Measurements from ENCODE around the gene GSE1.

Gene GSE1

GRCh38 chr16:85612191-85612800, 826 bp upstream of the GSE1 start:
- peak overlapping the region; percentile 70 for H3K4me3 ChIP-seq (ENCODE audit: low read depth, low read length)
- no peak for TF ChIP-seq MAX (IDR thresholded peaks at IDR 0.05; ENCODE audit: low read depth, low read length)
- peak; percentile 22; the same call in 1 of the 2 replicates for TF ChIP-seq MYC (IDR thresholded peaks at IDR 0.05; ENCODE audit: low read depth, low read length)
- TF ChIP-seq POLR2A (IDR thresholded peaks at IDR 0.05; ENCODE audit: extremely low read depth, insufficient read length) = peak; percentile 20
- DNase-seq (ENCODE audit: low read depth) = peak; percentile 72

- DNase-seq (ENCODE audit: low read depth) = peak; percentile 92
Observed at GRCh38 chr16:85613604-85614337, 649 bp downstream of the GSE1 start.

GRCh38 chr16:85614338-85615013, 1.4 kb downstream of the GSE1 start:
- no peak for DNase-seq (ENCODE audit: low read depth)
- TF ChIP-seq MYC (IDR thresholded peaks at IDR 0.05; ENCODE audit: low read depth, low read length) (peak; percentile 56), CTCF (IDR thresholded peaks at IDR 0.05; ENCODE audit: low read depth, low read length) (no peak), MAX (IDR thresholded peaks at IDR 0.05; ENCODE audit: low read depth, low read length) (peak; percentile 72), POLR2A (IDR thresholded peaks at IDR 0.05; ENCODE audit: extremely low read depth, insufficient read length) (no peak)
- H3K4me3 ChIP-seq (ENCODE audit: low read depth, low read length) = peak overlapping the region; percentile 70

More at GRCh38 chr16:85613604-85614337, 649 bp downstream of the GSE1 start:
- TF ChIP-seq MAX (IDR thresholded peaks at IDR 0.05; ENCODE audit: low read depth, low read length) (no peak), MYC (IDR thresholded peaks at IDR 0.05; ENCODE audit: low read depth, low read length) (no peak), POLR2A (IDR thresholded peaks at IDR 0.05; ENCODE audit: extremely low read depth, insufficient read length) (no peak)
- H3K4me3 ChIP-seq (ENCODE audit: low read depth, low read length) = peak overlapping the region; percentile 70

- TF ChIP-seq POLR2A (IDR thresholded peaks at IDR 0.05; ENCODE audit: extremely low read depth, insufficient read length) = no peak
- no peak for TF ChIP-seq MAX (IDR thresholded peaks at IDR 0.05; ENCODE audit: low read depth, low read length)
- TF ChIP-seq MYC (IDR thresholded peaks at IDR 0.05; ENCODE audit: low read depth, low read length) = no peak
- no peak for TF ChIP-seq CTCF (IDR thresholded peaks at IDR 0.05; ENCODE audit: low read depth, low read length)
- peak; percentile 60 for DNase-seq (ENCODE audit: low read depth)
- H3K4me3 ChIP-seq (ENCODE audit: low read depth, low read length) = peak overlapping the region; percentile 70
Observed at GRCh38 chr16:85615014-85615851, 2.1 kb downstream of the GSE1 start.

GRCh38 chr16:85615852-85616606, 2.9 kb downstream of the GSE1 start:
- peak overlapping the region; percentile 70 for H3K4me3 ChIP-seq (ENCODE audit: low read depth, low read length)
- TF ChIP-seq MAX (IDR thresholded peaks at IDR 0.05; ENCODE audit: low read depth, low read length) = peak; percentile 59
- peak; percentile 76 for TF ChIP-seq MYC (IDR thresholded peaks at IDR 0.05; ENCODE audit: low read depth, low read length)
- TF ChIP-seq CTCF (IDR thresholded peaks at IDR 0.05; ENCODE audit: low read depth, low read length) = peak; percentile 98
- TF ChIP-seq POLR2A (IDR thresholded peaks at IDR 0.05; ENCODE audit: extremely low read depth, insufficient read length) = no peak
- DNase-seq (ENCODE audit: low read depth) = peak; percentile 98

Measured in NB4 (cell line).